OCI-LY1 (cell line): ENCODE results near the gene OSBPL3.

Experiments used
- H2AFZ ChIP-seq: fragments of 200-600 bp; sonication (generic), shearing (Covaris generic); 2 replicates; pipeline ENCODE4 v1.6.0; 2014; ENCODE audit warnings: antibody characterized with exemption, mild to moderate bottlenecking, low read length
- H3F3A ChIP-seq: fragments of 200-600 bp; sonication (generic), shearing (Covaris generic); 2 replicates; pipeline ENCODE4 v1.6.0; 2014; ENCODE audit warnings: mild to moderate bottlenecking, antibody characterized with exemption, low read length, moderate library complexity; ENCODE audit not compliant: insufficient read depth
- H3K27ac ChIP-seq: fragments of 200-600 bp; sonication (generic); 2 replicates; pipeline ENCODE4 v1.5.1; 2014; ENCODE audit warnings: low read length, mixed run types, mild to moderate bottlenecking, low read depth; ENCODE audit not compliant: poor library complexity, severe bottlenecking
- H3K27me3 ChIP-seq: fragments of 200-600 bp; sonication (generic); 2 replicates; pipeline ENCODE4 v1.6.0; 2014; ENCODE audit warnings: antibody characterized with exemption, mild to moderate bottlenecking, low read length, moderate library complexity; ENCODE audit not compliant: insufficient read depth
- H3K36me3 ChIP-seq: fragments of 200-600 bp; sonication (generic); 2 replicates; pipeline ENCODE4 v1.6.1; 2014; ENCODE audit warnings: mild to moderate bottlenecking, antibody characterized with exemption, low read length, moderate library complexity, mixed read lengths; ENCODE audit not compliant: insufficient read depth
- H3K4me1 ChIP-seq: fragments of 200-600 bp; sonication (generic); 2 replicates; pipeline ENCODE4 v1.5.1; 2014; ENCODE audit warnings: mild to moderate bottlenecking, low read length, moderate library complexity; ENCODE audit not compliant: insufficient read depth, severe bottlenecking
- H3K4me2 ChIP-seq: fragments of 200-600 bp; sonication (generic), shearing (Covaris generic); 2 replicates; pipeline ENCODE4 v1.6.1; 2014; ENCODE audit warnings: low read length
- H3K4me3 ChIP-seq: fragments of 200-600 bp; sonication (generic); 2 replicates; pipeline ENCODE4 v1.5.1; 2014; ENCODE audit warnings: low read length, low read depth, mild to moderate bottlenecking, mixed read lengths; ENCODE audit not compliant: poor library complexity, severe bottlenecking
- H3K79me2 ChIP-seq: fragments of 200-600 bp; shearing (Covaris generic); 2 replicates; pipeline ENCODE4 v1.6.1; 2016; ENCODE audit warnings: mixed run types, low read length, mixed read lengths; ENCODE audit not compliant: insufficient read depth
- H3K9ac ChIP-seq: fragments of 200-600 bp; sonication (generic), shearing (Covaris generic); 2 replicates; pipeline ENCODE4 v1.6.1; 2014; ENCODE audit warnings: mild to moderate bottlenecking, low read length, mixed read lengths
- H3K9me2 ChIP-seq: fragments of 200-600 bp; sonication (generic), shearing (Covaris generic); 2 replicates; pipeline ENCODE4 v1.6.1; 2014; ENCODE audit warnings: low read depth, mild to moderate bottlenecking, low read length, mixed read lengths
- H3K9me3 ChIP-seq: fragments of 200-600 bp; shearing (Covaris generic); 2 replicates; pipeline ENCODE4 v1.6.1; 2014; ENCODE audit warnings: low read length, mixed read lengths
- H4K20me1 ChIP-seq: fragments of 200-600 bp; sonication (generic), shearing (Covaris generic); 2 replicates; pipeline ENCODE4 v1.6.0; 2016; ENCODE audit warnings: mild to moderate bottlenecking, low read length; ENCODE audit not compliant: insufficient read depth
- EZH2 ChIP-seq: fragments of 200-600 bp; sonication (generic), shearing (Covaris generic); IDR thresholded peaks from 2 replicates; pipeline ENCODE4 v1.8.0; 2017; ENCODE audit warnings: borderline replicate concordance, mixed run types, mild to moderate bottlenecking, antibody characterized with exemption, low read length, moderate library complexity, mixed read lengths
- TF ChIP-seq, protein P1 (sequence below): fragments of 200-600 bp; sonication (generic), shearing (Covaris generic); IDR thresholded peaks from 2 replicates; pipeline ENCODE4 v1.5.1; 2017; ENCODE audit warnings: mild to moderate bottlenecking, antibody characterized with exemption, low read length, moderate library complexity, mixed read lengths

Gene OSBPL3

DNA sequence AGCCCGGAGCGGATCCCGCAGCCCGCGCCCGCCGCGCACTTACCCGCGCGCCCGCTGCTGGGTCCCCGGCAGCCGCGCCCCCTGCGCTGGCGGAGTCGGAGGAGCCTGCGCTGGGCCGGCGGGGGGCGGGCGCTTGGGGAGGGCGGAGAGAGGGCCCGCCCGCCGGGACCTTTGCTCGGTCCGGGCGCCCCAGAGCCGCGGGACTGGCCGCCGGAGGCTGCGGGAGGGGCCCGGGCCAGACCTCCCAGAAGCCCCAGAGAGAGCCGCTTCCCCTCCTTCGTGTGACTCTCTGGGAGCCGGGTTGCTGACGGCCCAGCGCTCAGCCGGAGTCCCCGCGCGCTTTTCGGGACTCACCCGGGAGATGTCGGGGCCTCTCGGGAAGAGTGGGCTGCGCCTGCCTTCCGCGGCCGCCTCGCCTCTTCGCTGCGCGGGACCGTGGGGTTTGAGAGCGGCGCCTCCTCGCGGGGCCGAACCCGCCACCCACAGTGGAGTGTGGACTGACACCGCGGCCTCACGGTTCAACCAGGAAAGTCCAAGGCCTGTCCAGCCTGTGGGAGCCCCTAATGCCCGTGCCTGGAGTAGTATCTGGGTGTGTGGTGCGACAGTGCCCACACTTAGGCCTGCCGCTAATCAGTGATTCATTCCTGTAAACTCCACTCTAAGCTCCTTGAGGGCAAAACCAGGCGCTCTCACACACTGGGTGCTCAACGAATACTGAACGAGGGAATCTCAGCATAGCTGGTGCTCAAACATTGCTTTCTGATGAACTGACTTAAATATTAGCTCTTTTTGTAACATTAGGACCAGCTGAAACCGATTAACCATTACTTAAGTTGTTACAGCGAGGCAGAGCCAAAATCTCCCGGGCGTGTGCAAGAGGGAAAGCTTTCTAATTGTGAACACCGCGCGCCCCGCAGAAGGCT, 222.4 kb downstream of the OSBPL3 start, which contains the start of gene GSDME:
GSDME (minus strand) TSS at position 112 of the 923 bp plus-strand sequence. CDS start 7,690 bp downstream, outside the sequence.
- no peaks in the 10 kb centered on the region for H3K9me2 ChIP-seq
- H4K20me1 ChIP-seq: no peaks in the 10 kb centered on the region
- peak within 1 kb of the TSS; percentile 87 for H3K4me2 ChIP-seq
- H3F3A ChIP-seq: no peaks in the 10 kb centered on the region
- H3K27ac ChIP-seq: no peak within 1 kb of the TSS
- H3K9ac ChIP-seq: peak within 1 kb of the TSS; percentile 53
- H3K4me3 ChIP-seq: peak within 1 kb of the TSS; percentile 68
- H2AFZ ChIP-seq: no peak within 1 kb of the TSS
- H3K27me3 ChIP-seq: peaks cover 22% of the 10 kb centered on the region
- no peaks in the 10 kb centered on the region for H3K36me3 ChIP-seq
- peaks cover 19% of the 10 kb centered on the region for H3K4me1 ChIP-seq
- H3K9me3 ChIP-seq: peaks cover 4% of the 10 kb centered on the region; the same call in 1 of the 2 replicates
- no peak for TF ChIP-seq EZH2
- TF ChIP-seq, protein P1, sequence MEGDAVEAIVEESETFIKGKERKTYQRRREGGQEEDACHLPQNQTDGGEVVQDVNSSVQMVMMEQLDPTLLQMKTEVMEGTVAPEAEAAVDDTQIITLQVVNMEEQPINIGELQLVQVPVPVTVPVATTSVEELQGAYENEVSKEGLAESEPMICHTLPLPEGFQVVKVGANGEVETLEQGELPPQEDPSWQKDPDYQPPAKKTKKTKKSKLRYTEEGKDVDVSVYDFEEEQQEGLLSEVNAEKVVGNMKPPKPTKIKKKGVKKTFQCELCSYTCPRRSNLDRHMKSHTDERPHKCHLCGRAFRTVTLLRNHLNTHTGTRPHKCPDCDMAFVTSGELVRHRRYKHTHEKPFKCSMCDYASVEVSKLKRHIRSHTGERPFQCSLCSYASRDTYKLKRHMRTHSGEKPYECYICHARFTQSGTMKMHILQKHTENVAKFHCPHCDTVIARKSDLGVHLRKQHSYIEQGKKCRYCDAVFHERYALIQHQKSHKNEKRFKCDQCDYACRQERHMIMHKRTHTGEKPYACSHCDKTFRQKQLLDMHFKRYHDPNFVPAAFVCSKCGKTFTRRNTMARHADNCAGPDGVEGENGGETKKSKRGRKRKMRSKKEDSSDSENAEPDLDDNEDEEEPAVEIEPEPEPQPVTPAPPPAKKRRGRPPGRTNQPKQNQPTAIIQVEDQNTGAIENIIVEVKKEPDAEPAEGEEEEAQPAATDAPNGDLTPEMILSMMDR: no peak
- no peaks in the 10 kb centered on the region for H3K79me2 ChIP-seq

DNA sequence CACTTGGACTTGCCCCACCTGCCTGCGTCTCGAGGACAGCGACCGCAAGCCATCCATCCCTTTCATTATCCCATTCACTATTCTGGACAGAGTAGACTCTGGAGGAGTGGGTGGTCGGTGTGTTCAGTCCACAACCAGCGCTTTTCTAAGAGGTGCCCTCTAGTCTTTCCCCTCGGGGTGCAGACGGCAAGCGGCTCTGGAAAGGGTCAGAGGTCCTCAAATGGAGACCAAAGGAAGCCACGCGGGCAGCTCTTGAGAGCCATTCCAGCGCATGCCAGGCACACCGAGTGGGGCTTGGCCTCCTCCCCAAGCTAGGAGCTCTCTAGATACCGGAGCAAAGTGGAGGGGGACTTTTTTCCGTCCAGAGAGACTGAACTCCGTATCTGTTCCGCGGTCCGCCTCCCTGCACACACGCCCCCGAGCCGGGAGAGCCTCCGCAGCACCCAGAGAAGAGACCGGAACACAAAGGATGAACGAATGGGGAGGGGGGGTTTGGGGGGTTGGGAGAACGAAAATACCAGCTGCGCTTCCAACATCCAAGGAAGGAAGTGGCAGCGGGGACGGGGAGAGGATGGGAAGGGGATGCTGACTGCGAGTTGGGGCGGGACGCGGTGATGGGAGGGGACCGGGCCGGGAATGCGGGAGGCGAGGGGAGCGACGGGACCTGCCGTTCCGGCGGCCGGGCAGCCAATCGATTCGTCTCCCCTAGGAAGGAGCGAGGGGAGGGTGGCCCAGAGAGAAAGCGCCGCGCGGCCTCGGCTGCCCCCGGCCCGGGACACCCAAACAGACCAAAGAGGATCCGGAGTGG, 223.2 kb downstream of the OSBPL3 start:
- peaks cover 4% of the 10 kb centered on the region; the same call in 1 of the 2 replicates for H3K9me3 ChIP-seq
- peaks cover 19% of the 10 kb centered on the region for H3K4me1 ChIP-seq
- H3K4me2 ChIP-seq: peak overlapping the region; percentile 87
- peaks cover 16% of the 10 kb centered on the region for H3K27me3 ChIP-seq
- H2AFZ ChIP-seq: no peak overlapping the region
- TF ChIP-seq EZH2: no peak
- TF ChIP-seq, protein P1: no peak
- peak overlapping the region; percentile 68 for H3K4me3 ChIP-seq
- no peaks in the 10 kb centered on the region for H3K79me2 ChIP-seq
- H3K9me2 ChIP-seq: no peaks in the 10 kb centered on the region
- H3K27ac ChIP-seq: no peak overlapping the region
- no peaks in the 10 kb centered on the region for H4K20me1 ChIP-seq
- peak overlapping the region; percentile 53; the same call in 1 of the 2 replicates for H3K9ac ChIP-seq
- no peaks in the 10 kb centered on the region for H3K36me3 ChIP-seq
- no peaks in the 10 kb centered on the region for H3F3A ChIP-seq

DNA sequence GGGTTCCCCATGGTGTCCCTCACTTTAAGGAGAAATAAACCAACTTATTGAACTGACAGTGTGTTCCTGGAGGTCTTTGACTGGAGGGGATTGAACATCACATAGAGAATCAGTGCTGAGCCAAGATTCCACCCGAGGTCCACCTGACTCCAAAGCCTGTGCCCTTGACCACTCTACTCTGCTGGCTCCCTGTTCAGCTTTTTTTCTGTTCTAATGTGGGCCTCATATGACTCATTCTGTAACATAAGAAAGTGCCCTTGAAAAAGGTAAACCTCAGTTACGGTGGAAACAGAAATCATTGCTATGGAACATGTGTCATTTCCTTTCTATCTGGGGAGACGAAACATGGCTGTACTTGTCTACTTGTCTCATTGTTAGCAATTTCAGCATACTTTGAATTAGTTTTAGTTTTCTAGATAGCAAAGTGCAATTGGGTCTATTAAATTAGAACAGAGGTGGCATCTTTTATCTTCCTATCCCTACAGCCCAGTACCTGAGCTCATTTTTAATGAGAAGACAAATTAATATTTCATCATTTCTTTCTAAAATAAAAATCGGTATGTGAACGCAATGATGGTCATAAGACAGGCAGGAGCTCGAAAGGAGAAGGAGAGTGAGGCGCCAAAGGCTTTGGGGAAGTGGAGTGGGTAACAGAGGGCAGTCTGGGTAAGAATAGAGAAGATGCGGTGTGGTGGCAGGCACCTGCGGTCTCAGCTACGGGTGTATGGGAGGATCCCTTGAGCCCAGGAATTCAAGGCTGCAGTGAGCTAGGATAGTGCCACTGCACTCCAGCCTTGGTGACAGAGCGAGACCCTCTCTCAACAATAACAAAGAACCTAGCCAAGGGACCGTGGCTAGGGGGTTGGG, 224.2 kb downstream of the OSBPL3 start:
- H3K27me3 ChIP-seq: peaks cover 6% of the 10 kb centered on the region
- H3K4me1 ChIP-seq: peaks cover 19% of the 10 kb centered on the region
- peak overlapping the region; percentile 87 for H3K4me2 ChIP-seq
- H3K36me3 ChIP-seq: no peaks in the 10 kb centered on the region
- no peak overlapping the region for H2AFZ ChIP-seq
- H3K9ac ChIP-seq: no peak overlapping the region
- H3K4me3 ChIP-seq: peak overlapping the region; percentile 68
- H3K9me3 ChIP-seq: peaks cover 1% of the 10 kb centered on the region; the same call in 1 of the 2 replicates
- H4K20me1 ChIP-seq: no peaks in the 10 kb centered on the region
- H3F3A ChIP-seq: no peaks in the 10 kb centered on the region
- H3K79me2 ChIP-seq: no peaks in the 10 kb centered on the region
- H3K27ac ChIP-seq: no peak overlapping the region
- no peaks in the 10 kb centered on the region for H3K9me2 ChIP-seq
- no peak for TF ChIP-seq EZH2
- TF ChIP-seq, protein P1: no peak
